HS-5 (cell line): ENCODE data around the gene POLD4.
A peak's percentile ranks its signal among the peaks of the same experiment; 100 is the strongest.

ENCODE experiments used
- DNase-seq: peaks from one replicate; pipeline ENCODE4 v3.0.0-alpha.2; 2012; ENCODE audit warnings: low read depth

Gene POLD4

GRCh38 chr11:67370351-67371076, 17.2 kb upstream of the POLD4 start:
- no peak for DNase-seq

DNA sequence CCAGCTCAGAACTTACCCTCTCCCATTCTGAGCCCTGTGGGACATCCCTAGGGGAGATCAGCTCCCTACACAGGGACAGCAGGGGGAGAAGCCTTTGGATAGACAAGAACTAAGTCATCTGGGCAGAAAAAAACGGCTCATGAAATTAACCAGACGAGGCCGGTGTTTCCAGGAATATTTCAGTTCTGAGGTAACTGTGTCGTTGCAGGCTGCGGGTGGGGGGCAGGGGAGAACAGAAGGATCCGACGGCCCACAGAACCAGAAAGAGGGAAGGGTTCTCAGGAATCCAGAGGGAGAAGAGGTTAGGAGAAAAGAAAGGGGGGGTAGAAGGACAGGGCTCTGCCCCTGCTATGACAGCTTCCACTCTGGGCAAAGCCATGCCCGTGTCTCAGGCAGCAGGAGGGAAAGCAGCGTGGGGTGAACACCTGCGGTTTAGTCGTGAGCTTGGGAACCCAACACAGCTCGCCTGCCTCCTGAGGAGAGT, 16.5 kb upstream of the POLD4 start:
- no peak for DNase-seq

DNA sequence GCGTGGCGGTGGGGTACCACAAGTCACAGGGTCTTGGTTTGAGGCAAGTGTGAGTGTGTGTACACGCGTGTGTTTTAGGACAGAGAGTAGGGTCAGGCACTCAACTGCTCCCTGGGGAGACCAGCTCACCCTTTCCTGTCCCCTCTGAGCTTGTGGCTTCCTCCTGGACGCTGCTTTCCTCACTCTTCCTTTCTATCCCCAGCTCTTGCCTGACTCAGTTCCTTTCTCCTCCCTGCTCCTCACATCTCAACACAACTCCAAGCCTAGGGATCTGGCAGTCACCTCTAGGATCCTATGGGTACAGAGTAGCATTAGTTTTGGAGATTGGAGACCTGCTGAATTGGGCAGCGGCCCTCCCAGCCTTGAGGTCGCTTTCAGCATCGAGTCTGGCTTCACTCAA, 15.9 kb upstream of the POLD4 start:
- DNase-seq: no peak

DNA sequence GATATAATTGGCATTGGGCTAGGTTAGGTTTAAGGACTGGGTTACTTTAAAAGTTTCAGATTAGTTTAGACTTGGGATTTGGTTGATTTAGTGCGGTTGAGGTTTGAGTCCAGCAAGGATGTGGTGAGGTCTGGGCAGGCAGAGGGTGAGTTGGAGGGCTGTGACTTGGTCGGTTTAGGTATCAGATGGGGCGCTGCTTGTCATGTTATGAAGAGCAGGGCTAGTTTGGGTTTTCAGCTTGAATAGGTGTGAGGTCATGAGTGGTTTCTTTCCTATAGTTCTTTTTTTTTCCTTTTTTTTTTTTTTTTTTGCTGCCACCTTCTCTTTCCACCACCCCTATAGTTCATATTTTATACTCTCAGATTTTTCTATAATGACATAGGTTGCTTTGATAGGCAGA, 15.3 kb upstream of the POLD4 start:
- no peak for DNase-seq

GRCh38 chr11:67367761-67368227, 14.4 kb upstream of the POLD4 start:
- no peak for DNase-seq

DNA sequence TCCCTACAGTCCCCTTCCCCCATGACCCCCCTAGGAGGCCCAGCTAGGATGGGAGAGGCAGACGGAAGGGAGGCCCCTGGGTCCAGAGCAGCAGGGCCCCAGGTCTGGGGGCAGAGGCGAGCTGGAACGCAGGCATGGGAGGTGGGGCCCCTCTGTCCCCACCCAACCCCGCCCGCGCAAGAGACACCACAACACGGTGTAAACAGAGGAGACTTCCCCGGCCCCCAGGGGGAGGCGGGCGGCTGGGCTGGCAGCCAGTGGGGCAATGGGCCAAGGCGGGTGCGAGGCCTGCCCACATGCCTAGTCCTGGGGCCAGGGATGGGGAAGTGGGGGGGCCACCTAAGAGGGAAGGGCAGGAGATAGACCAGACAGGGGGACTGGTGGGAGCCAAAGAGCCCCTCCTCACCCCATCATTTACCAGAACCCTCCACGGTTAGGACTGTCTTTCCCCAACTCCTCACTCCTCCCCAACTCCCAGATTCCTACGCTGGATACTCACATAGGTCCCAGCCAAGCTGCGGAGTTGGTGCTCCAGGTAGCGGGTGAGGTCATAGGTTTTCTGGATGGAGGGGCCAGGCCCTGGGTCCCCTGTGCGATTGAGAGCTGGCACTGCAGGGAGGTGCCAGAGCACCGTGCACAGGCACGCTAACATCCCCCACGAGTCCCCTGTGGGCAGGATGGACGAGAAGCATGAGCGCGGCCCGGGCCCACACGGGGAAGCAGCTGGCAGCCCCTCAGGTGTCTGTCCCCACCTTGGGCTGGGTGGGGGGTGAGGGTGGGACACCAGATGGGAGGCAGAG, 13.8 kb upstream of the POLD4 start:
- no peak for DNase-seq

- no peak for DNase-seq
Observed at GRCh38 chr11:67366546-67366945, 13.2 kb upstream of the POLD4 start.

DNA sequence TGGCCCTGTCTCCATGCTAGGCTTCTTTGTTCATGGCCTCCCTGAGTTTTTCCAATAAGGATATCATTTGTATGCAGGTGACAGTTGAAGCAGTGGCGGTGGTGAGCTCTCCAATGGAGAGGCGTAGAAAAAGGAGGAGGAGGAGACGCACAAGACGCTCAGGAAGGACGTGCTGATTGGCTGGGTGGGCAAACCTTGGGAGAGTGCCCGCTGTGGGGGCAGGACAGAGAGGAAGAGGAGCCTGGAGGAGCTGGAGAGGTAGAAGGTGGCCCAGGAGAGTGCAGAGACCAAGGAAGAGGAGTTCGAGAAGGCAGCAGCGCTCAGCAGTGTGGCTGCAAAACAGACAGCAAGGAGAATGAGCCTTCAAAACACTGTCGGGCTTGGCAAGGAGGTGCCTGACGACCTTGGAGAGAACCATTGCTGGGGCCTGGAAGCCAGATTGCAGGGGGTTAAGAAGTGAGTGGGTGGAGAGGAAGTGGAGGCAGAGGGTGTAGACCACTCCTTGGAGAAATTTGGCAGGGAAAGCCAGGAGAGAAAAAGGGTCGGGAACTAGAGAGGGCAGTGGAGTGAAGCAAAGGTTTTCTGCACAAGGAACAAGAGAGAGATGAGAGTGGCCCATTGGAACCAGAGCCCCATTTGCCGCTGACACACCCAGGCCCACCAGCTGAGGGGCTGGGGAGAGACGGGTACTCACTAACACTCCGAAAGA, 12.5 kb upstream of the POLD4 start:
- DNase-seq: no peak

GRCh38 chr11:67364783-67365722, 11.7 kb upstream of the POLD4 start:
- no peak for DNase-seq

GRCh38 chr11:67364169-67364568, 10.8 kb upstream of the POLD4 start:
- DNase-seq: no peak

GRCh38 chr11:67357831-67358670, 4.7 kb upstream of the POLD4 start:
- DNase-seq: no peak

DNA sequence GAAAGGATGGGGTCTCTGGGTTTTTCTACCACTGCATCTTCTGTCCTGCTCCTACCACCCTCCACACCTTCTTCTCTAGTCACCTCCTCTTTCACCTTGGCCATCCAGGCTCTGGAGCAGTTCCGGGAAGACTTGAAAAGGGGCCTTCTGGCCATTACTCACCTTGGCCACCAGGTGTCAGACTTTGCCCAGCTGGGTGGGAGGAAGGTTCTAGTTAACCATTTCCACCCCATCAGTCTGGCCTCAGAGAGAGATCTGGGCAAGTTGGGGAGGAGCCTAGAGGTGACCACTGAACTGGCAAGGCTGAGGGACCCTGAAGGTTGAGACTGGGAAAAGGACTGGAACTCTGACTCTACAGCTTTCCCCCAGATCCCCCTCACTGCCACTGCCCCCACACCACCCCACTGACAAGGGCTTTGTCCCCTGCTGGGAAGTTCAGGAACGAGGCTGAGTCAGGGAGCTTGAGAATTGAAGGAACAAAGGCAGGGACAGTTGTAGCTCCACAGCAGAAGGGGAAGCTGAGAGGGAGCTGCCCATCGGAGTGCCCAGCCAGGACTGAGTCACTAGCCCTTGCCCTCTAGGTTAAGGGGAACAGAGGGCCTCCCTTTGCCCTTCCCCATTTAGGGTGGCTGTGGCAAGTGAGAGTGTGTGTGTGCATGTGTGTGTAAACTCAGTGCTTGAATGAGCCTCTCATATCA, 3.7 kb upstream of the POLD4 start:
- DNase-seq: no peak

GRCh38 chr11:67356387-67356863, 3.1 kb upstream of the POLD4 start:
- DNase-seq: no peak

DNA sequence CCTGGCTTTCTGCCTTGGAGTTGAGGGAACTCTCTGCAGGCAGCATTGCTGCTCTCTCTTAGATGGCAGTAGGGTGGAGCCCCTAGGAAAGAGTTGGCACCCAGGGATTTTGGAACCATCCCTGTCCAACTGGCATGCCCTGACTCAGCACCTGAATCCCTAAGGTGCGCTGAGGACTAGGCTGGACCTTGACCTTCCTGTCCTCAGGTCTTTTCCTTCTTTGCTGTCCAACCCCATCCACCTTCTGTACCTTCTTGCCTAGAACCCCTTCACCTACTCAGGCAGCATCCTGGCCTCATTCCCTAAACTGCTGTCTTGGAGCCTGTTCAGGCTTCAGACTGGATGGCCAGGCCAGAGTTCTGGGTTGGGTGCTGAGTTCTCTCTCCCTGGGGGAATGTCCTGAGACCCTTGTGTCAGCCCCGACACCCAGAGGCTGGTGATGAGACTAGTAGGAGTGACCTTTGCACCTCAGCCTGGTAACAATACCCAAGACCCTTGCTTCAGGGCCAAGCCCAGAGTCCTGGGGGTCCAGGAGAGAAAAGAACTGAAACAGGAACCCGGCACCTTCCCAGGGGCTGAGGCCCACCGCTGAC, 2.5 kb upstream of the POLD4 start:
- DNase-seq: no peak

- DNase-seq: no peak
Observed at GRCh38 chr11:67355023-67355793, 1.9 kb upstream of the POLD4 start.

GRCh38 chr11:67354075-67355022, 1.0 kb upstream of the POLD4 start:
- peak; percentile 99 for DNase-seq

- DNase-seq: no peak
Observed at GRCh38 chr11:67352546-67353316, 615 bp downstream of the POLD4 start.
